Lung (tissue), 12 donors: ENCODE results near the gene DIS3L2. TPM values are rescaled to one million over a fixed set of nuclear protein-coding genes. Genes with fewer than 3 reads are reported as not detected.

Experiments
- ATAC-seq: fragments of 200-7000 bp; cut with Tn5 transposase; one replicate; pipeline ENCODE4 v1.9.1; 2020; ENCODE audit warnings: moderate number of reproducible peaks; ENCODE audit not compliant: insufficient read depth, low FRiP score
- DNase-seq, 3 donors: peaks; one replicate each; pipeline ENCODE4 v3.0.0-alpha.2; 2013 to 2017
- H3K27ac ChIP-seq, 2 donors: one replicate each; pipeline ENCODE4 v1.5.1; 2013; ENCODE audit warnings: mild to moderate bottlenecking in 2 of 2, moderate library complexity in 2 of 2, control low read depth in 1 of 2, inconsistent platforms in 1 of 2, low read depth in 1 of 2, low read length in 1 of 2
- H3K27me3 ChIP-seq, 3 donors: one replicate each; pipeline ENCODE4 v1.5.1; 2013; ENCODE audit warnings: low read length in 2 of 3; ENCODE audit not compliant: control insufficient read depth in 3 of 3, insufficient read depth in 3 of 3
- H3K36me3 ChIP-seq, 4 donors: one replicate each; pipeline ENCODE4 v1.5.1; 2013; ENCODE audit warnings: low read length in 4 of 4, mild to moderate bottlenecking in 1 of 4, moderate library complexity in 1 of 4; ENCODE audit not compliant: control insufficient read depth in 4 of 4, insufficient read depth in 4 of 4
- H3K4me1 ChIP-seq, 5 donors: one replicate each; pipeline ENCODE4 v1.5.1; 2013; ENCODE audit warnings: low read length in 5 of 5, mild to moderate bottlenecking in 2 of 5, moderate library complexity in 1 of 5; ENCODE audit not compliant: control insufficient read depth in 5 of 5, insufficient read depth in 5 of 5
- H3K4me3 ChIP-seq: one replicate; pipeline ENCODE4 v1.5.1; 2013; ENCODE audit warnings: mild to moderate bottlenecking, control low read depth, moderate library complexity
- H3K9ac ChIP-seq, 2 donors: one replicate each; pipeline ENCODE4 v1.5.1; 2013; ENCODE audit warnings: low read length in 2 of 2, control low read depth in 1 of 2; ENCODE audit not compliant: insufficient read depth in 1 of 2
- H3K9me3 ChIP-seq, 4 donors: one replicate each; pipeline ENCODE4 v1.5.1; 2013; ENCODE audit warnings: low read length in 3 of 4, mild to moderate bottlenecking in 1 of 4, moderate library complexity in 1 of 4; ENCODE audit not compliant: control insufficient read depth in 4 of 4, insufficient read depth in 3 of 4
- CTCF ChIP-seq: IDR thresholded peaks from 2 replicates; pipeline ENCODE4 v1.5.1; 2012; ENCODE audit warnings: mild to moderate bottlenecking; ENCODE audit errors: control extremely low read depth, extremely low read depth
- WGBS, 2 donors: extraction: QIAGEN DNeasy Blood & Tissue Kit; methylation state at CpG; one replicate each; pipeline ENCODE4 v1.1.7; 2013; 5-methylcytosine and 5-hydroxymethylcytosine counted together
- polyA plus RNA-seq, 2 donors: library from polyadenylated mRNA; stranded (reverse); fragments of 200-250 nt; gene quantifications; one replicate each; pipeline ENCODE4 v1.2.1, GENCODE V29; 2013
- total RNA-seq, 2 donors: library from RNA; depleted of rRNA in 1 of 2; stranded (reverse); fragments of >200 nt in 1 of 2; gene quantifications; one replicate each; pipeline ENCODE4 v1.2.1, GENCODE V29; 2014 to 2021
- donor health status: control.
- donor health status: control.
- donor health status: Bipolar disorder and iron deficiency.
- donor health status: healthy.
- donor health status: DM: yes; HTN: yes; CAD: no.

Gene DIS3L2
- total and polyA plus RNA-seq, 4 donors: 12.7 to 41.0 (median 31.1) TPM

GRCh38 chr2:232300894-232301387 is 339.4 kb downstream of the DIS3L2 start:
- no peak overlapping the region for H3K4me3 ChIP-seq
- TF ChIP-seq CTCF: no peak
- no peak for ATAC-seq
- H3K27ac ChIP-seq: no peak overlapping the region
- H3K9ac ChIP-seq: no peak overlapping the region
- H3K36me3 ChIP-seq: peaks cover 3 to 13% (median 9%) of the 10 kb centered on the region in 4 donors
- no peak for DNase-seq
- 76 to 88% methylated on average over 6 of the region's 6 CpGs for WGBS, 2 donors
- no peaks in the 10 kb centered on the region for H3K27me3 ChIP-seq
- H3K4me1 ChIP-seq: peaks cover 0 to 6% (median 0%) of the 10 kb centered on the region in 5 donors
- H3K9me3 ChIP-seq: peaks cover 0 to 3% (median 2%) of the 10 kb centered on the region in 4 donors

DNA sequence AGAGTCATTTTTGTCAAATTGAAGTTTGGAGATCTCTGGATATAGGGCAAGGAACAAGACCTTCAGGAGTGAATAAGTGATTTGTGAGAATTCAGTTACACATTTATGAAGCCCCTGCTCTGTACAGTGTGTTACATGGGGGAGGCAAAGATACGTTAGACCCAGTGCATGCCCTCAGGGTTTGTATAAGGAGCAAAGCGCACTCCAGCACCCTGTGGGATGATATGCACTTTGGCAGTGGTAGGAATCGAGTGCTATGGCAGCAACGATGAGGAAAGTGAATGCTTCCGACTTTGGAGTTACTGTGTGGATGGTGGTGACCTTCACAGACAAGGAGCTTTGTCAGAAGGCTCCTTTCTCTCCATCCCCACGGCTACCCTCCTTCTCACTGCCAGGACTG is 342.7 kb downstream of the DIS3L2 start:
- no peak overlapping the region for H3K9ac ChIP-seq
- H3K36me3 ChIP-seq: peaks cover 7 to 12% (median 9%) of the 10 kb centered on the region in 4 donors
- 96 to 97% methylated on average over 6 of the region's 6 CpGs for WGBS, 2 donors
- H3K9me3 ChIP-seq: peaks cover 0 to 3% (median 2%) of the 10 kb centered on the region in 4 donors
- no peak for TF ChIP-seq CTCF
- no peak for DNase-seq
- H3K4me1 ChIP-seq: no peaks in the 10 kb centered on the region
- no peak for ATAC-seq
- H3K4me3 ChIP-seq: no peak overlapping the region
- H3K27me3 ChIP-seq: no peaks in the 10 kb centered on the region
- no peak overlapping the region for H3K27ac ChIP-seq

- Histone ChIP-seq H3K9me3 (peaks cover 0 to 5% (median 2%) of the 10 kb centered on the region in 4 donors), H3K27me3 (no peaks in the 10 kb centered on the region), H3K36me3 (peaks cover 0 to 8% (median 5%) of the 10 kb centered on the region in 4 donors), H3K4me1 (no peaks in the 10 kb centered on the region), H3K27ac (no peak overlapping the region), H3K9ac (no peak overlapping the region), H3K4me3 (no peak overlapping the region)
- DNase-seq (no peak), ATAC-seq (no peak)
- 96% methylated on average over 7 of the region's 7 CpGs for WGBS, 2 donors
- TF ChIP-seq CTCF: no peak
Measured at GRCh38 chr2:232306741-232307305, 345.3 kb downstream of the DIS3L2 start.

DNA sequence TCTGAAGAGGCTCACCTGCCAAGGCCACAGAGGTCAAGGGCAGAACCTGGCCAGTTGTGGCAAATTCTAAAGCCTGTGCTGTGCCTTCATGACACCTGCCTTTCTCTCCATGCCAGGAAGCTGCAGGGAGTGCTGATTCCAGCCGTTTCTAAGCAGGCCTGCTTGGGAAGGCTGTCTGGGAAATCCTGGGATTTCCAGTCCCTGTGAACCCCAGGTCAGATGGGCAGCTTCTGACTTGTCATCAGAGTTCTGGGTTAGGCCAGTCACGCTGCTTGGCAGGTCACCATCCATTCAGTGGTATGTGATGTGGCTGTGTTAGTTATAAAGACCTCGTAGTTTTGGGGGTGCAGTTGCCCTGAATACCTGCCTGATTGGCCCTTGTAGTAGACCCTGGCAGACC is 346.3 kb downstream of the DIS3L2 start:
- DNase-seq: no peak
- no peak for TF ChIP-seq CTCF
- Histone ChIP-seq H3K36me3 (peaks cover 0 to 7% (median 5%) of the 10 kb centered on the region in 4 donors), H3K27ac (no peak overlapping the region), H3K4me3 (no peak overlapping the region), H3K27me3 (no peaks in the 10 kb centered on the region), H3K9ac (no peak overlapping the region), H3K4me1 (no peaks in the 10 kb centered on the region), H3K9me3 (peaks cover 0 to 5% (median 2%) of the 10 kb centered on the region in 4 donors)
- 84 to 93% methylated on average over 3 of the region's 3 CpGs for WGBS, 2 donors
- no peak for ATAC-seq
